ENCODE measurements around the gene TMEM244. TPM values are rescaled to one million over a fixed set of nuclear protein-coding genes. Genes with fewer than 3 reads are reported as not detected.
"Not testable (repeated sequence)": the region's sequence is repeated elsewhere in the genome, so short reads cannot be mapped to it uniquely, and the experiment has no call there.

The TMEM244 gene, protein sequence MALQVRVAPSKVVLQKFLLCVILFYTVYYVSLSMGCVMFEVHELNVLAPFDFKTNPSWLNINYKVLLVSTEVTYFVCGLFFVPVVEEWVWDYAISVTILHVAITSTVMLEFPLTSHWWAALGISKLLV
- not detected for total RNA-seq

DNA sequence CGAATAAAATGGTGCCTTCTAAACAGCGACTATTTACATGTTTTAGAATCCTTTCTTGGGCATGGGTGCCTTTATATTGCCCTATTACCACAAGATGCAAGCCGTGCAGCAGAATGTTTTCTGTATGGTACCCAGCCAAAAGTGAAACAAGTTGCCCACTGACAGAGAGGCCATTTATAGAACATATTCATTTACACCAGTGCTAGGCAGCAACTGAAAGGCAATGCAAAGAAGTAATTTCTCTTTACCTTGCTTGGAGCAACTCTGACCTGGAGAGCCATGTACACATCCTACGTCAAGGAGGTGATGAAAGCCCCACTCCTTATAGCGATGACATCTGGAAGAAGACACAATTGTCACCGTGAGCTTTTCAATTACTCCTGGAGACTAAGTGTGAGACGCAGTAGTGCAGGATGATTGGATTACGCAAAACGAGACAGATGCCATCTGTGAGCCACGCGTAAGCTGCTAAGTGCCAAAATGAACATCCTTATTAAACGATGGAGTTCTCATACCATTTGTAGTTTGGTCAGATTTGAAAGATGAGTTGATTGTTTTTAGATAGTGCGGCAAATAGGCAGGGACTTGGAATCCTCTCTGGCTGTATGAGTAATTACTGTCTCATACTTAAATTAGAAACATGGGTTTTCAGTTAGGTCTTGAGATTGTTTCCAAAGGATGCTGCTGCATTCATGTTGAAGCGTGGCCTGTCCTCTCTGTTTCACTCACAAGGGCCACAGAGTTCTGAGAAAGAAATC is at the start of gene TMEM244:
TMEM244 (minus strand) TSS at position 408 of the 758 bp plus-strand sequence; CDS start at position 281, 127 bp downstream.
- DNase-seq (ENCODE audit: low spot score): no peak

DNA sequence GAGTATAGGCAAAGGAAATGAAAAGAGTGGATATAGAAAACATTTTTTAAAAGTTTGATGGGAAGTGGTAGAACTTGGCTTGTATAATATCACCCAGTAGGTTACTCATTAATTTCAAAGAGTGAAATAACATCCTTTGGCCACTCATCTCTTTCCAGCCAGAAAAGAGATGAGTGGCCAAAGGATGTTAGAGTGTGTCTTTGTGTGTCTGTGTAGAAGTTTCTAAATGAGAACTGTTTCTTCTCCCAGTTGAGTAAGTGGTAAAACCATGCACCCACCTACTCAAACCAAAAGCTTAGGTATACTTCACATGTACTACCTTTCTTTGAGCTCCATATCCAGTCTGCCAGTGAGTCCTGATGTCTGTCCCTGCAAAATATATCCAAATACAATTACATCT is 47.7 kb upstream of the TMEM244 start:
- no peak for DNase-seq (ENCODE audit: low spot score)

DNA sequence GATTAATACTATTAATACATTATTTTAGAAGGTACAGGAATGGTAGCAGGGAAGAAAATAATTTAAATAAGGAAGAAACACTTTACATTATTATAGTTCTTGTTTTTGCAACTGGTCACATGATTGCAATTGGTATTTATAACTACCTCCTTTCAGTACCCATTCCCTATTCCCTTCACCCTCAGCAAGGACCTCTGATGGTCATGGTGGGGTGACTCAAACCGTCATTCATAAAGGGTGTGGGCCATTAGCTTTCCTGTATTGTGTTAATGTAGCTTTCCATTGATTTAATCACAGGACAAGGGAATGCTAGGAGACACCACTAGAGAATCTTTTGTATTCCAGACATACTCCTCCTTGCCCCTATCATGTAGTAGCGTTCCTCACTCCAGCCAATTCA is 47.2 kb upstream of the TMEM244 start:
- DNase-seq (ENCODE audit: low spot score): no peak

DNA sequence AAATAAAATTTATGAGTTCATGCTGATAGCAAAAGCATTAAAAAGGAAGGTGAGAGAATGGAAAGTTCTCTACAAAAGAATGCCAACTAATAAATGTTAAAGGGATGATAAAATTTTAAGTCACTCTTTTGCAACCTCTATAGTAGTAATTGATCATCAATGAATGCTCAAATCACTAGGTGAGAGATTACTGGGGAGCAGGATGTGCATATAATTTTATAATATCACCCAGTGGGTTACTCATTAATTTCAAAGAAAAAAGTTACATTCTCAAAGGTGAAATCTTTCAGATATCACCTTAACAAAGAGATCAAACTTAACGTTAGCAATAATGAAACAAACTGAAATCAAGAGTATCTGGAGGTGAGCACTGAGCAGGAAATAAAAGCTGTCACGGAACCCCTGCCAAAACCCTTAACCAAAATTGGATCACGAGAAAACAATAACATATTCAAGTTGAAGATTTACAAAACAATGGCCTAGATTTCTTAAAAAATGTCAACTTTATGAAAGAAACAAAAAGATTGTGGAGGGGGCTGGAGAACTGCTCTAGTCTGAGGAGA is 45.5 kb upstream of the TMEM244 start:
- no peak for DNase-seq (ENCODE audit: low spot score)

DNA sequence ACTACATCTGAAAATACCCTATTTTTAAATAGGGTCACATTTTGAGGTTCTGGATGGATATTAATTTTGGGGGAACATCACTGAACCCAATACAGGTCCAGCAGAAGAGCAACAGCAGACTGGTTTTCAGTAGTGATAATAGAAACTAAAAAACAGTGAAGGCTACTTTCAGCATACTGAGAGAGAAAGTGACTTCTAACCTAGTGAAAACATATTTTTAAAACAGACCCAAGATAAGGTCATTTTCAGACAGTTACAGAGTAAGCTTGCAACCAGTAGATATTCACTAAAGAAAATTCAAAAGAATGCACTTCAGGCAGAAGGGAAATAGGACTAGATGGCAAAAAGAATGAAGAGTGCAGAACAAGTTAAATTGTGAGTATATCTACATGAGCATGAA is 42.0 kb upstream of the TMEM244 start:
- no peak for DNase-seq (ENCODE audit: low spot score)

DNA sequence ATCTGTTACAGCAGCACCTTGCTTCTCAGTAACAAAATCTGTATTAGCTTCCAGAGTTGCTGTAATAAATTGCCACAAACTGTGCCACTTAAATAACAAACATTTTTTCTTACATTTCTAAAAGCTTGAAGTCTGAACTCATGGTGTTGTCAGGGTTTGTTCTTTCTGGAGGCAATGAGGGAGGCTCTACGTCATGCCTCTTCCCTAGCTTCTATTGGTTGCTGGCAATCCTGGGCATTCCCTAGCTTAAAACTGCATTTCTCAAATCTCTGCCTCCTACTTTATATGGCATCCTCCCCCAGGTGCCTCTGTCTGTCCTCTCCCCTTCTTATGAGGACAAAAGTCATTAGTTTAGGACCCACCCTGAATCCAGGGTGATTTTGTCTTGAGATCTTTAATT is 41.6 kb upstream of the TMEM244 start:
- no peak for DNase-seq (ENCODE audit: low spot score)

DNA sequence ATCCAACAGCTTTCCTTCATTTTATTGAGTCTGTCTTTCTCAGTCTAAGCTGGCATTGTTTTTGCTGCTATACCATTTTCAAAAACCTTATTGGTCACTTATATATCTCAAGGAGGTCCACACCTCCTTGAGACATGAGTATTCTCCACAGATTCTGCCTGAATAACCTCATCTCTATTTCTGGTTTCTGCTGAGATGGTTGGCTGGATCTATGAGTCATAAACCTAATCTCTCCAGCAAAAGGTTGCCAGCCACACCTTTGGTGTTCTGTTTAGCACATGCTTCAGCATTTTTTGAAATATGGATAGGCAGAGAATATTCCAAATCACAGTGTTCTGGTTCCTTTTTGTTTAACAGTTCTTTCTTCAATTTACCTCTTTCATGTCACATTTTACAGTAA is 40.8 kb upstream of the TMEM244 start:
- no peak for DNase-seq (ENCODE audit: low spot score)

DNA sequence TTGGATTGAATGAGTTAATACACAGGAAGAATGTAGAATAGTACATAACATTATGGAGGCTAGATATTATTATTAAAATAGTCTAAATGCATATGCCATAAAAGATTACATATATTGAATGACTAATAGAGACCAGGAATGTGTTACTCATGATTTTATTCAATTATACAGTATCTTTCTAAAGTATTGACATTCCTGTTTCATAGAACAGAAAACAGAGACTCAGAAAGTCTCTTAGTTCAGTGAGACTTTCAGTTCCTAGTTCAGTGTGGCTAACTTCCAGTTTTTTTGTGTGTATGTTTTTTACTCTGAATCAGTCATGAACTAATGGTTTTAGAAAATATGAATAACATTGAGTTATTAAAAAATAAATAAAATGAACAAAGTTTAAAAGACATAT is 34.6 kb upstream of the TMEM244 start:
- DNase-seq (ENCODE audit: low spot score): no peak

DNA sequence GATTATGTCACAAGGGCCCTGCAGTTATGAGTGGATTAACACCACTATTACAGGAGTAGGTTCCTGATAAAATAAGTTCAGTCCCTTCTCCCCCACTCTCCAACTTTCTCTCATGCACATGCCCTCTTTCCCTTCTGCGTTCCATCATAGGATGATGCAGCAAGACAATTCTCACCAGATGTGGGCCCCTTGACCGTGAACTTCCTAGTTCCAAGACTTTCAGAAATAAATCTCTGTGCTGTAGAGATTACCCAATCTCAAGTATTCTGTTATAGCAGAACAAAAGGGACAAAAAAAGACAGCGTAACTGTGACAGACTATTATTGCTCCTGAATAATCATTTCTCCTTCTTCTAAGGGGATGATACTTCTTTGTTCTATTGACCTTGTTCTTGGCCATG is 33.8 kb upstream of the TMEM244 start:
- no peak for DNase-seq (ENCODE audit: low spot score)

DNA sequence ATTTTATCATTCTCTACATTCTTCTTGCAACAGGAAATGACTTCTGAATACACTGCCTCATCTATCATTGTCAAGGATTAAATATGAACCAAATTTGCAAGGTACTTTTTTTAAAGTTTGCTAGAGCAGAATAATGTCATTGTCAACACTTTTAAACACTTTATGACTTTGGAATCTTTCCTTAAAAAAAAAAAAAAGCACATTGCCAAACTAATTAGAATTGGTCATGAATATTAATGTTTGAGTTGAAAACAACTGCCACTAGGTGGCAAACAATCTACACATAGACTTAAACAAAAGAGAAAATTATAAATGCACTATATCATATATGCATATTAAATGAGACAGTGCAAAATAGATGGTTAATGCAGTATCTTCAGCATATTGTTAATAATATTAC is 32.5 kb upstream of the TMEM244 start:
- no peak for DNase-seq (ENCODE audit: low spot score)

DNA sequence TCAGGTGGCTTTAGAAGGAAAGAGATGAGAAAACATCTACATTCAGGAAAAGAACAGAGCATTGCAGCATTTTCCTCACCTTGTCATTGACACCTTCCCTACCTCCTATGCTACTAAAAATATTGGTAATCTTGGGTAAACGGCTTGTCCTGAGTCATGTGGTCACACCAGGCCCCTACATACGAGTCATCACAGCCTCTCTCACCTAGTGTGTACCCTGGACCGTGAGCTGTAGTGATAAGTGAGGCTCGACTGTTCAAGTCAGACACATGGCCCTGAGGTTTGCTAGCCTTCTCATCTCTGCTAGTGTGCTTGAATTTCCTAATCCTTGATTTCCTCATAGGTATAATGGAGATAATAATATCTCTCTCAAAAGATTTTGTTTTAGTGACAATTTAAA is 29.6 kb upstream of the TMEM244 start:
- no peak for DNase-seq (ENCODE audit: low spot score)

DNA sequence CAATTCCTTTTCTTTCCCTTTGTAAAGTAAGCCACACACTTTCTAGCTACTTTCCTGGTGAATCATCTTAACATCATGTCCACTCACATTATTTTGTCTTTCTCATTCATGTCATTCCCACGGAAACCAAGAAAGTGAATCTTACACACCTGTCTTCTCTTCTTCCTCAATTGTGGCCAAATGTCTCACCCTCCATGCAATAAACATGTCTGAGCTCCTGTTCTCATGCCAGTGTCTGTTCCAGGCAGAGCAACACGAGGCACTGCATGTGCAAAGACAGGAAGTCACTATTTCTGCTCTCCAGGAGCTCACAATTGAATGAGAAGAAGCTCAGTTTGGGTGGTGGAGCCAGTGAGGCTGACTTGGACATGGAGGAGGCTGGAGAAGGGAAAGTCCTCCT is 29.0 kb upstream of the TMEM244 start:
- DNase-seq (ENCODE audit: low spot score): no peak

DNA sequence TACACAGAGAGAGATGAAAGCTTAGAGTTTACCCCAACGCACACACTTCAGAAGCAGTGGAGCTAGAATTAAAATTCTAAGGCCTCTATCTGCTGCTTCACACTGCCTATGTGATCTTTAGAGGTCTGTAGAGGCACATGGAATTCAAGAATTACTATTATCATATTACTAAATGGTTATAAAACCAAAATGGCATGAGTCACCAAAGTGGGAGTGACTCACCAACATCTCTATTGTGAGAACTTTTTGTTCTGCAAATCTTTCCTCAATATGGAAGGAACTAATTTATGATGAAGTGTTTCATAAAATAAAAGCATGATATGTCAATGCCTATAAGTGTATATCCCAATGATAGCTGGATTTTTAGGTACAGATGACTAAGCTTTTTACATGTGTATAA is 28.5 kb upstream of the TMEM244 start:
- no peak for DNase-seq (ENCODE audit: low spot score)

DNA sequence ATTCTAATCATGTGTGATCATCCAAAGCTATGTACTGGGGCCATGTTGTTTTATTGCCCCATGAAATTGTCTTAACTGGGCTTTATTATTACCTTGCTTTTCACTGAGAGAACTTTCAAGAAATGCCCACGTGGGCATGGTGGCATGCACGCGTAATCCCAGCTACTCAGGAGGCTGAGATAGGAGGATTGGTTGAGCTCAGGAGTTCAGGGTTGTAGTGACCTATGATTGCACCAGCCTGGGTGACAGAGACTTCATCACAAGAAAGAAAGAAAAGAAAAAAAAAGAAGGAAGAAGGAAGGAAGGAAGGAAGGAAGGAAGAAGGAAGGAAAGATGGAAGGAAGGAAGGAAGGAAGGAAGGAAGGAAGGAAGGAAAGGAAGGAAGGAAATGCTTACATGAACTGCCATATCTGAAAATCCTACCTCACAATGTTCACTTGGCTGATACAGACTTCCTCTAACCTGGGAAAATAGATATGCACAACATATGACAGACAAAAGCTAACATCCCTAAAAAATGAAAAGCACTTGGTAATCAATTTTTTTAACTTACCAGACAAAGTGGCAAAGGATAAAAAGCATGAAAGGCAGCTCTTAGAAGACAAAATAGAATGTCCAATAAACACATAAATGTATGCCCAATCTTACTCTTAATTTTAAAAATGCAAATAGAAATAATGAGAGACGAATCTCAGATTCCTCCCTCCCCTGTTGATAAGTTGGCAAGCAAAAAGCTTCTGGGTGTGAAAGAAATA is 25.5 kb upstream of the TMEM244 start:
- no peak for DNase-seq (ENCODE audit: low spot score)

DNA sequence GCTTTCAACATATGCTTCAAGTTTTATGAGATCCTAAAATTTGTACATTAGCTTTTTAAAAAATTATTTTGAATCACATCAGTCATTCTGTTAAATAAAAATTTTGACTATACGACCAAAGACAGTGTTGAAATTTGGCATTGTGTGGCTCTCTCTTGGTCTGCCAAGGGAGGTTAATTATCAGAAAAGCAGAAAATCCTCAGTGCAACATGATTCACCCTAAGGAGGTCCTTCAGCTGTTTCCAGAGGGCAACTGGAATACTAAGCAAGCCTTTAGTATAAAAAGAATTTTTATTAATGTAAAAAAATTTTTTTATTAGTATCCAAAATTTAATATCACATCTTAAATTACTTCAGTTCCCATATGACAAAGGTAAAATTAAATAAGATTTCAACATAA is 23.1 kb upstream of the TMEM244 start:
- DNase-seq (ENCODE audit: low spot score): no peak

DNA sequence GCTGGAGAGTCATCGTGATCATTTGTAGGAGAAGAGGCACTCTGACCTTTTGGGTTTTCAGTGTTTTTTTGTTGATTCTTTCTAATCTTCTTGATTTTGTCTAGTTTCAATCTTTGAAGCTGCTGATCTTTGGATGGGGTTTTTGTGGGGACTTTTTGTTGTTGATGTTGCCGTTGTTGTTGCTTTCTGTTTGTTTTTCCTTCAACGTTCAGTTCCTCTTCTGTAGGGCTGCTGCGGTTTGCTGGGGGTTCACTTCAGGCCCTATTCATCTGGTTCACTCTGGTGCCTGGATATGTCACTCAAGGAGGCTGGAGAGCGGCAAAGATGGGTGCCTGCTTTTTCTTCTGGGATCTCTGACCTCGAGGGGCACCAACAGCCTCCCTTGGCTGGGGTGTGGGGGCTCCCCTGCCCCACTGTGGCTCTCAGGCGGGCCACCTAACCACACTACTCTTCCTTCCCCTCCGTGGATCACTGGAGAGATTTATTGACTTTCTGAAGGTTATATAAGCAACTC is 21.5 kb upstream of the TMEM244 start:
- no peak for DNase-seq (ENCODE audit: low spot score)

DNA sequence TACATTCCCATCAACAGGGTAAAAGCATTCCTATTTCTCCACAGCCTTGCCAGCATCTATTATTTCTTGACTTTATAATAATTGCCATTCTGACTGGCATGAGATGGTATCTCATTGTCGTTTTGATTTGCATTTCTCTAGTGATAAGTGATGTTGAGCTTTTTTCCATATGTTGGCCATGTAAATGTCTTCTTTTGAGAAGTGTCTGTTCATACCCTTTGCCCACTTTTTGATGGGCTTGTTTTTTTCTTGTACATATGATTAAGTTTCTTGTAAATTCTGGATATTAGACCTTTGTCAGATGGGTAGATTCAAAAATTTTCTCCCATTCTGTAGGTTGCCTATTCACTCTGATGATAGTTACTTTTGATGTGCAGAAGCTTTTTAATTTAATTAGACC is 16.8 kb upstream of the TMEM244 start:
- not testable (repeated sequence) for DNase-seq (ENCODE audit: low spot score)

DNA sequence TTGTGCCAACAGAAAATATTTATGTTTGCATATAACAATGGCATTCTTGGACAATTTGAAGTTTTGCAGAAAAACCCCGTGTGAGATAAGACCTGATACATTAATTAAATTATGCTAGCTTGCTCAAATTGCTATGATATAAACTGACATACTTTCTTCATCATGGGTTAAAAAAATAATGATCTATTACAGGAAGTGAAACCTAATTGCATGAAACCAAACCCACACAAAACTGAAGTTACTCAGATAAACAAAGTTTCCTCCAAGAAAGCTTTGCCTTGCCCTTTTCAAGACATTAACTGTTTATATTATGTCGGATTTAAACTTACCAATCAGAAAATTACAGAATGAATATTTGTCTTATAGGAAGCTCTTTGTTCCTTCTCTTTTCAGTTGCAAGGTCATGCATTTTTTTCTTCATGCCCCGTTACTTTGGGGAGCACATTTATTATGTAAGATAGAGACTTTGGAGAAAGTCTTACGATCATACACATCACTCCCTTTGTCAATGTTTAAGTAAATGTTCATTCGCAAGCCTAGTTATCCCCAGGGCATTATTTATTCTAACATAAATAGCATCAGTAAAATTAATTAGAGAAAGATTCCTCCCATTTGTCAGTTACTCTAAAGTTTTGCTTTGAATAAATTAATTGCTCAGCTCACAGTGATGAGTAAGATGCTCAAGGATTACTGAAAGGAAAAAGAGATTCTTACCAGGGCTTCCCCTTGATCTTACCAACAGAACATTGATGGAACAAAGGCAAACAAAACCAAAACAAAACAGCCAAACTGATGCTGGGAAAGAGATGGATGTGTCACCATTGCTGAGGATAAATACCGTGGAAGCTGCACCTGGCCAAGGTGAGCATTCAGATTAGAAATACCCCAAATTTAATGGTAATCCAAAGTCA is 14.8 kb upstream of the TMEM244 start:
- no peak for DNase-seq (ENCODE audit: low spot score)

DNA sequence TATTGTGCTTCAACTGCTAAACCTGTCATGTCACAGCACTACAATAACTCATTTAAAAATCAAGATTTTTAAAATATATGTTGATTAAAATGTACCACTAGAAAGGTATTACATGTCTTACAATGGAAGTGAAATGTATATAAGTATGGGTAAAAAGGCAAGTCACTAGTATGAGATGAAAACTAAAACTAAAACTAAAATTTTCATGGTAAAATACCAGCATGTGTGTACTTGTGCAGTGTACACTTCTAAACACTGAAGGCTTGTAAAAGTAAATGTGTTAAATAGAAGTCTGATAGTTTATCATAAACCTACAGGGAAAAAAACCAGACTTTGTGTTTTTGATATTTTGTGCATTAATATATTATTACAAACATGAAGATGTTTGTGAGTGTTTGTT is 13.7 kb upstream of the TMEM244 start:
- DNase-seq (ENCODE audit: low spot score): no peak

DNA sequence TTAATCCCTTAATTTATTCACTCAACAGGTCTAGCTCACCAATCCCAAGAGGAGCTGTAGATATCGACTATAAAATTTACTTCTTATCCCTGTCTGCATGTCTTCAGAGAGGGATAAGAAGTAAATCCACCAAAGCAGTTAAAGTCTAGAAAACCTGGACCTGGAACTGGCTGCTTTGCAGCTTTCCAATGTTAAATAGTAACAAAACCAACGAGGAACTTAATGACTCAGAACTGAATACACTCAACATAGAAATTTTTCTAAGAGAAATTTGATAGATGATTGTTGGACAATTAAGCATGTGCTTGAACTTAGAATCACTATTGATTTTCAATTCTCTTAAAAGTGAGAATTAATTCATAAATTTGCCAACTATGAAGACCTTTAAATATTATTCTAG is 11.5 kb upstream of the TMEM244 start:
- DNase-seq (ENCODE audit: low spot score): no peak

DNA sequence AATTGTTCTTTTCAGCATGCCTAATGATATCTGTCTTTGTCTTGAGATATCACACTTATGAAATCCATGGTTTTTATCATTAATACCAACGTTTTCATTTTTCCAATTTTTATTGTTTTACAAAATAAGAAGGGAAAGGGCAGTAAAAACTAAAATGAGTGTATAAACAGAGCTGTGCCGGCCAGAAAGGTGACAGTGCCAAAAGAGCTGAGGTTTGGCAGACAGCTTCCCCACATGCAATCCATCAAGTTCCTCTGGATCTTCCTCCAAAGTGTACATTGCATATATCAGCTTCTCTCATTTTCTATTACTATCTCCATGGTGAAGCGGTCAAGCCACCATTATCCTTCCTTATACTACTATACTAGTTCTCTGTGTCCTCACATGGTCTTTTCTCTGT is 10.1 kb upstream of the TMEM244 start:
- no peak for DNase-seq (ENCODE audit: low spot score)

DNA sequence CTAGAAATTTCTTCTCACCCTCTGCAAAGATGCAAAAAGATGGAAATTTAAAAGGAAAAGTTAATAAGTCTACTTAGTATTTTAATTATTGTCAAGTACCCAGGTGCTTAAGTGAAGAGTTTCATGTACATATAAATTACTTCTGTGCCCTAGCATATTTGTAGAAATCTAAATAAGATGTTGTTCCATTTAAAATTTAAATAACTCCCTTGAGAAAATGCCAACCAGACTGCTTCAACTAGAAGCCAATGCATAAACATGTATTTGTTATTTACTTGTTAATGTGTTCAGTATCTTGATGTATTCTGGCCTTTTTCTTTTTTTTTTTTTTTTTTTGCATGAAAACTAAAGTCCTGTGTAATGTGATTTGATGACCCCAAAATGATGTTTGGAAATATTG is 6.3 kb upstream of the TMEM244 start:
- DNase-seq (ENCODE audit: low spot score): no peak

All from ureter (tissue), 1 donor.